NCI-H226 (cell line): ENCODE data around the gene PHKB.
"Not testable (repeated sequence)": the region's sequence is repeated elsewhere in the genome, so short reads cannot be mapped to it uniquely, and the experiment has no call there.

ENCODE experiments used
- DNase-seq: peaks from one replicate; pipeline ENCODE4 v3.0.0-alpha.2; 2015

PHKB gene

DNA sequence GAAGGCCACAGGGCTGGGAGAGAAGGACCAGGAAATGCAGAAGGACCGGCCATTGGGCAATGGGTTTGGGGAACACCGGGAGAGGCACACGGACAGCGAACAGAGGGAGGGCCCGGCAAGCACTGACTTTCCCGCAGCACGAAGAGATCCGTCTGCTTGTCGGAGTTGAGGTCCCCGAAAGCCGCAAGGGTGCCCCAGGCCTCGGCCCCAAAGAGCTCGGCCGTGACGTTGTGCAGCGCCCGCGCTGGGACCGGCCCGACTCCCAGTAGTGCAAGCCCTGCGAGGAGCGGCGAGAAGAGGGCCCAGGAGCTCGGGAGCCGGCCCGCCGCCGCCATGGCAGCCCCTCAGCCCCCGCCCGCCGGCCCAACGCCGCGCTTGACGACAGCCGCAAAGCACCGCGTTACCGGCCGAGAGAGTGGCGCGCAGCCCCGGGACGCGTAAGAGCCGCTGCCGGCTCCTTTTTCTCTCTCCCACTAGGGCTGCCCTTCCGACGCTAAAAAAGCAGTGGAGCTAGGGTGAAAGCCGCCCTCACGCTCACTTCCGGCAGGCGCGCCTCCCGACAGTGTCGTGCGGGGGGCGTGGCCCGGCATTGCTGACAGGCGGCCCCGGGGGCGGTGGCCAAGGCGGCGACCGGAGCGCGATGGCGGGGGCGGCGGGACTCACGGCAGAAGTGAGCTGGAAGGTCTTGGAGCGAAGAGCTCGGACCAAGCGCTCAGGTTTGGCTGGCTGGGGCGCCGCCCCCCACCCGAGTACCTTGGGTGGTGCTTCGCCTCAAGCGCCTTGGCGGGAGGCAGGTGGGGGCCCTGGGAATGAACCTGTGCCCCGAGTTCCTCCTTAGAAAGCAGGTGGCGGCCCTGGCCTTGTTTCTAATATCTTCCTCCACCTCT is at the start of gene PHKB, which contains the start of gene ITFG1:
Gene PHKB (plus strand): TSS at position 621 of the 887 bp plus-strand sequence. CDS start 20 bp downstream, at position 641.
Gene ITFG1 (minus strand): TSS at position 353 of the 887 bp plus-strand sequence. CDS start 18 bp downstream, at position 335.
- peak; percentile 95 for DNase-seq

DNA sequence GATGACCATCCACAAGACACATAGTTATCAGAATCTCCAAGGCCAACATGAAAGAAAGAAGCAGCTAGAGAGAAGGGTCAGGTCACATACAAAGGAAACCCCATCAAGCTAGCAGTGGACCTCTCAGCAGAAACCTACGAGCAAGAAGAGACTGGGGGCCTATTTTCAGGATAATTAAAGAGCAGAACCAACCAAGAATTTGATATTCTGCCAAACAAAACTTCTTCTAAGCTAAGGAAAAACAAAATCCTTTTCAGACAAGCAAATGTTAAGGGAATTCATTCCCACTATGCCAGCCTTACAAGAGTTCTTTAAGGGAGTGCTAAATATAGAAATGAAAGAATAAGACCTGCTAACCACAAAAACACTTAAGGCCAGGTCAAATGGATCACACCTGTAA is 48.1 kb upstream of the PHKB start:
- DNase-seq = no peak

DNA sequence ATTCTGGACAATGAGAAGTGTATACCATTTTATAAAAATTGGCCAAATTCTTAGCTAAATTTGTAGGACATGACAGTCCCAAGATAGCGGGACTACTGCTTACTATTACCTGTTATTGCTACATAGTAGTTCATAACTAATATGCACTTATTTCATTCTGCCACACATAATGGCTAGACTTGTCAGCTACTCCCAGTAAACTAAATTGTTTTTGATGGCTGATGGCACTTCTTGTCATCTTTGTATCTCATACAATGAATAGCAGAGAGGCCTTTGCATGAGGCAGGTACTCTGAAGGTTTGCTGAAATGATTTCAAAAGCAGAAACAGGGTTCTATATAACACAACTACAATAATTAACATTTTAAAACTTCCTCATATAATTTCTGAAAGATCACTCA is 44.3 kb upstream of the PHKB start:
- no peak for DNase-seq

DNA sequence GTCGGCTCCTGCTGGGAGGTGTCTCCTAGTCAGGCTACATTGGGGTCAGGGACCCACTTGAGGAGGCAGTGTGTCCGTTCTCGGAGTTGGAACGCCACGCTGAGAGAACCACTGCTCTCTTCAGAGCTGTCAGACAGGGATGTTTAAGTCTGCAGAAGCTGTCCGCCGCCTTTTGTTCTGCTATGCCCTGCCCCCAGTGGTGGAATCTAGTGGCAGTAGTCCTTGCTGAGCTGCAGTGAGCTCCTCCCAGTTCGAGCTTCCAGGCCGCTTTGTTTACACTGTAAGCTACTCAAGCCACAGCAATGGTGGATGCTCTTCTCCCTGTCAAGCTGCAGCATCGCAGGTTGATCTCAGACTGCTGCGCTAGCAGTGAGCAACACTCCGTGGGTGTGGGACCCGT is 36.3 kb upstream of the PHKB start:
- no peak for DNase-seq

DNA sequence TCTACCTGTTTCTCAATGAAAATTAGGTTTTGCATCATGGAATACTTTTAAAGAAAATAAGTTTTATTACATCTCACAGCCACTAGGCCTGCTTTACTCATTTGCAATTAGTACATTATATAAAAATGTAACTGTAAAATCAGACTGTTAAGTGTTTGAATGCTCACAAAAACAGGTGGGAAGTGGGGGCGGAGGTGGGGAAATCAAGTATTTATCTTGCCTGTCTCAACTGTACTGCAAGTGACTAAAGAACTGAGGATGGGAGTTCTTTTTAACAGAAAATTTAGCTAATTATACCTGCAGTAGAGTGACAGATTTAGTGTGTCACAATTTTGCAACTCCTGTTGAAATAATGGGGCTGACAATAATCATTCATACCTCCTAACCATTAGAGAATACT is 34.3 kb upstream of the PHKB start:
- no peak for DNase-seq

DNA sequence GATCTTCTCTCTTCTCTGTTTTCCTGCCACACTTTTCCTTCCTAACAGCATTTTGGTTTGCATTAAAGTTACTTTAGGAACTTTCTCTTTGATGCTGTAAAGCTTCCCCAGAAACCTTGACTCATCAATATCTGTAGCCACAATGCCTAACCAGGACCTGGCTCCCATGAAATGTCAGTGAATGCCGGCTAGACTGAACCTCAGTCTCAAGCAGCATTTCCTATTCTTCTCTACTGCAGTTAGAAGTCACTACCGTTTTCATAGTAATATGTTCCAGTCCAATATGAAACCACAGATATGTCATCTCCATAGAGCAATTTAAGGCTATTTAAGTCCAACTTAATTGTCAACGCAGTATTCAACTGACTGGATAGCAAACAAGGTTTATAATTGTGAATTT is 29.2 kb upstream of the PHKB start:
- DNase-seq = no peak

DNA sequence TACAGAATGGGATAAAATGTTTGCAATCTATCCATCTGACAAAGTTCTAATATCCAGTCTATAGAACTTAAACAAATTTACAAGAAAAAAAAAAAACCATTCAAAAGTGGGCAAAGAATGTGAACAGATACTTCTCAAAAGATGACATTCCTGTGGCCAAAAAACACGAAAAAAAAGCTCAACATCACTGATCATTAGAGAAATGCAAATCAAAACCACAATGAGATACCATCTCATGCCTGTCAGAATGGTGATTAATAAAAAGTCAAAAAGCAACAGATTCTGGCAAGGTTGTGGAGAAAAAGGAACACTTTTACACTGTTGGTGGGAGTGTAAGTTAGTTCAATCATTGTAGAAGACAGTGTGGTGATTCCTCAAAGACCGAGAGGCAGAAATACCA is 26.9 kb upstream of the PHKB start:
- DNase-seq = not testable (repeated sequence)

DNA sequence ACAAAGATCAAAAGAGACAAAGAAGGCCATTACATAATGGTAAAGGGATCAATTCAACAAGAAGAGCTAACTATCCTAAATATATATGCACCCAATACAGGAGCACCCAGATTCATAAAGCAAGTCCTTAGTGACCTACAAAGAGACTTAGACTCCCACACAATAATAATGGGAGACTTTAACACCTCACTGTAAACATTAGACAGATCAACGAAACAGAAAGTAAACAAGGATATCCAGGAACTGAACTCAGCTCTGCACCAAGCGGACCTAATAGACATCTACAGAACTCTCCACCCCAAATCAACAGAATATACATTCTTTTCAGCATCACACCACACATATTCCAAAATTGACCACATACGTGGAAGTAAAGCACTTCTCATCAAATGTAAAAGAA is 21.1 kb upstream of the PHKB start:
- not testable (repeated sequence) for DNase-seq

DNA sequence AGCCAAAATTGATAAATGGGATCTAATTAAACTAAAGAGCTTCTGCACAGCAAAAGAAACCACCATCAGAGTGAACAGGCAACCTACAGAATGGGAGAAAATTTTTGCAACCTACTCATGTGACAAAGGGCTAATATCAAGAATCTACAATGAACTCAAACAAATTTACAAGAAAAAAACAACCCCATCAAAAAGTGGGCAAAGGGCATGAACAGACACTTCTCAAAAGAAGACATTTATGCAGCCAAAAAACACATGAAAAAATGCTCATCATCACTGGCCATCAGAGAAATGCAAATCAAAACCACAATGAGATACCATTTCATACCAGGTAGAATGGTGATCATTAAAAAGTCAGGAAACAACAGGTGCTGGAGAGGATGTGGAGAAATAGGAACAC is 18.2 kb upstream of the PHKB start:
- not testable (repeated sequence) for DNase-seq

DNA sequence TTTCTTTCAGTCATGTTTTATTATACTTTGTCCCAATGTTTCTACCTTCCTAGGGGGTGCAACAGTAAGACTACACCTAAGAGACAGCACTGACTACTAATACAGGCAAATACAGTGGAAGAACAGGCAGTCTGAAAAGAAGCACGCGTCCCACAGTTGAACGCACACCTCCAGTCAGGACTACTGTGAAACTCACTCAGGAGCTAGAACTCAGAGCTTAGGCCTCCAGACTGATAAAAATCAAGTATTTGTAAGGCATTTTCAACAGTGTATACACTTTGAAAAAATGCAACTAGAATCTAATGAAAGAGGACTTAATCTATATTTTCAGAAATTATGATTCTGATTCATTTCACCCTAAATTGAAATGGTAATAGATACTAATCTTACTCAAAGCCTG is 14.7 kb upstream of the PHKB start:
- DNase-seq = no peak

DNA sequence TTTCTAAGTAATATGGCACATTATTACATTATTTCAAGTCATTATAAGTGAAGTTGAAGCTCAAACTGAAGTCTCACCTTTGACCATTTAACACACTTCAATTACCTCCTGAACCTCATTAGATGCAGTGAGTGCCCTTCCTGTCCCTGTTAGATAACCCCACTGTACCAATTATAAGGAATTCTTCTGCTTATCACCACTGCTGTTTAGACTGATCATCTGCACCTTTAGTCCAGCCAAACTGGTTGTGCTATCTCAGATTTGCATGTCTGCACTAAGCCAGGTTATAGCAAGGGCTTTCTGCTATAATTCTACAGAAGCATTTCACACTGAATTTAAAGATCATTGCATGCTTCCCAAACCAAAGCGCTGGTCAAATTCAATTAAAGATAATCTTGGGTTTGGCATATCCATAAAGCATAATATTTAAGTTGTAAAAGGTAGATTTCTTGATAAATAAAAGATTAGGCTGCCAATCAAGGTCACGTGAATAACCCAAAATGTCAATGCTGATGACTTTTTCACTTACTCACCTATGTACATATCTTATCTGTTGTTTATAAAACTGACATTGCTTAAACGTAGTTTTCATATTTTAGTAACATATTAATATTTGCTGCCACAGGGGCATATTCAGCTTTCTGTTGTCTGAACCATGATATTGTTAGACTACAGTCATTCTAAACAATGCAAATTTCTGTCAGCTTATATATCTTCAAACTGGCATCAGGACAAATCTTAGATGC is 12.1 kb upstream of the PHKB start:
- DNase-seq = no peak

DNA sequence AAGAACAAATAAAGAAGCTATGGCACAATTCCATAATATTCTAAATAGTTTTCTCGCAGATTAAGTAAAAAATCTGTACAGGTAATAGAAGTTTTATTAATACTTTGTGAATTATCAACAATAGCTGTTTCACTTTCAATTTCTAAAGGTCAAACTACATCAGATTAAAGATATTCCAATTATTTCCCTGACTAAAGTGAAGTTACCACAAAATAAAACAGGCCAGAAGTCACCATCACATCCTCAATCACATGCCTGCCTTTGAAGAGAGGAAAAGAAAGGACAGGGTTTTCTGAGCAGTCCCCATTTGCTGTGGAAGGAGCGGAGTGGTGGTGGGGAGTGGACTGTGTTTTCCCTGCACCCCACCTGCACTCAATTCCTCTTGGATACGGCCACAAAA is 11.3 kb upstream of the PHKB start:
- no peak for DNase-seq

DNA sequence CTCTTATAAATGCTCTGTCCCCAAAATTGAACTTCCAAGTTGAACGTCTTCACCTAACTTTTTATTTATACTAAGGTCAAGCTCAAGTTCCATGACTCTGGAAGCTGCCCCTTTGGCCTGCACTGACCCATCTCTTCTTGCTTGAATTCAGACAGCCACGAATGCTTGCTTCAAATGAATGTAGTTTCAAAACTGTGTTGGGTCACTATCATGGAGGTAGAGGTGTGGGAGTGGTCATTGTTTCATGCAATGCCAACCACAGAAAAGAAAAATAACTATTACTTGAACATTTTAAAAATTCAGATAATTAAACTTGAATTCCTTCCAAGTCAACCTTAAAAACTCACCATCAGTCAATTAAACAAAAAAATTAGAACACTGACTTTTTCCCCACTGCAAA is 2.8 kb upstream of the PHKB start:
- no peak for DNase-seq

DNA sequence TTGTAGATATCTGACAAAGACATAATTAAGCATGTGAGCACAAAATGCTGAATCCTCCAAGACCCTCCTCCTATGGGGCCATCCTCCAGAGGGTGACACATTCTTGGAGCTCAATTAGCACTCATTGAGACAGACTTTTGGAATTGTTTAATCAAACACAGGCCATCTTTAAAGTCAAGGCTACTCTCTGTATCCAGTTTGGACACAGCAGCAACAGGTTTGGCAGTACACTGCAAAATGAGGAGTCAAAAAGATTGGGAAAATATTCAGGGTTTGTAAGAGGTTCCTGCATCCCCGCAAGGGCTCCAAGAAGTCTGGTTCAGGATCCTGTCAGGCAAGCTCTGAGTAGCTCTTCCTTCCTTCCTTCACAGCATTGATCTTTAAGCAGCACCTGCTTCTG is 1.5 kb upstream of the PHKB start:
- DNase-seq = no peak

DNA sequence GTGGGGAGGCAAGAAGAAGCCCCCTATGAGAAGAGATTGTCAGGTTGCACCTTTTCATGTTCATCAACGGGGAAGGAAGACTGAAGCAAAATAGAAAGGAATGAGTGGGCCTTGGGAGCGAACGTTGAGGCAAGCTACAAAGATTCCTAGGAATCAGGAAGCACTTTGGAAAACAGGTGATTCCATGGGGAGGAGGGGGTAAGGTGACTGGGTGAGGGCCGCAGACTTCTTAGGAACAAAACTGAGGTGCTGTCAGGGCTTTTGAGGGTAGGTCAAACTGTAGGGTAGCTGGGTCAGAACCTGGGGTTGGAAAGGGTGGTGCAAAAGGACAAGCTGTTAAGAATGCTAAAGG is 796 bp upstream of the PHKB start:
- DNase-seq = no peak

DNA sequence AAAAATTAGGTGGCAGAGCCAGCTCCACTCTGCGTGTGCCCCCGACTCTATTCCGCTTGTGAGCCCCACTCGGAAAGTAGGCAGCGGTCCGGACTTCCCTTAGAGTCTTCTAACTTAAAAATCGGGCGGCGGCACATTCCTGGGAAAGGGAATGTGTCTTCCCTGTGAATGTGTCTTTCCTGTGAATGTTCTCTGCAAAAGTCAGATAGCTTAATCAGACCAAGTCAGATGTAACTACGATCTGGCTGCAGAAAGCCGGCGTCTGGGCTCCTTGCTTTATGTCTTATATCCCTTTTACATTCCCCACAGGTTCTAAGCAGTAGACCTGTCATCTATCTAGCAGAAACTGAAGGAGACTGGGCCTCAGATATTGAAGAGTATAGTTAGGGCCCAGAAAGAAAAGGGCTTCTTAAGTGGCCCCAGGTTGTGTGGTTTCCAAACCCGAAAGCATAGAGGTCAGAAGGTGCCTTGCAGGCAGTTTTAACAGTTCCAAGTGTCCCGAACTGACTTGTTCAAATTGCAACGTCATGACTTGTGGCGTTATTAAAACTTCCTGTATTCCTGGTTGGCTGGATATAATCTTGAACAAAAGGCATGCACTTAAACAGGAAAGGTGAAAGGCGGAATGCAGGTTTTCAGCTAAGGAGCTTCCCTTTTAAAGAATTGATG is 601 bp downstream of the PHKB start:
- peak; percentile 15 for DNase-seq

DNA sequence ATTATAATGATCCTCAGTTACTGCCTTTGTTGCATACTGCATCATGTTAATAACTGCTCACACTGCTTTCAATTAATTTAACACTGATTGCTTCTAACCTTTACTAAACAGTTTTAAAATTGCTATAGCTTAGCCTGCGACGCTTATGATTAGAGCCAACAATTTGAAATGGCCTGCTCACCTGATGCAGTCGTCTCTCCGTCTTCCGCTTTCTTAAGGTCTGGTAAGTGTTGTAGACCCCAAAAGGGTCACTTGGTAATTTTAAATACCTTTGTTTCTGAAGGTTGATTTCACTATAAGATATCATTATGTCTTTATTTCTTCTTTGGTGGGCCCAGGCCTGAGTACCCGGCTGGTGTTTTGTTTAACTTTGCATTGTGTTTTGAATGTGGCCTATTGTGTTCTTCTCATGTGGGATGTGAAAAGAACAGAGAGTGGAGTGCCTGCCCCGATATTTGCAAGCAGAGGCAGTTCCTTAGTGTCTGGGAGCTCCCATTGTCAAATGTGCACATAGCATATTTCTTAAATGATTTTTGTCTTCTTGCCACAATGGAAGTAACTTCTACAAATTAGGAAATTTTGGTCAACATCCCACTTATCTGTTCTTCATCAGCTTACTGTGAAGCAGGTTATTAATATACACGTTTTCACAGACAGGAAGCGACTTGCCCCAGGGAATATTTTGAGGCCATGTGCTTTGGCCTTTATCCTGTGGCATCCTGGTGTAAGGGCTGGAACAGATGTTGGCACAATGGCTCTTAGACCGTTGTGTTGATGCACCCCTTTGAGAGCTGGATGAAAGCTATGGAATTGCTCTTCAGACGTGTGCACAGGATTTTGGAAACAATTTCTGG is 2.9 kb downstream of the PHKB start:
- DNase-seq = no peak

DNA sequence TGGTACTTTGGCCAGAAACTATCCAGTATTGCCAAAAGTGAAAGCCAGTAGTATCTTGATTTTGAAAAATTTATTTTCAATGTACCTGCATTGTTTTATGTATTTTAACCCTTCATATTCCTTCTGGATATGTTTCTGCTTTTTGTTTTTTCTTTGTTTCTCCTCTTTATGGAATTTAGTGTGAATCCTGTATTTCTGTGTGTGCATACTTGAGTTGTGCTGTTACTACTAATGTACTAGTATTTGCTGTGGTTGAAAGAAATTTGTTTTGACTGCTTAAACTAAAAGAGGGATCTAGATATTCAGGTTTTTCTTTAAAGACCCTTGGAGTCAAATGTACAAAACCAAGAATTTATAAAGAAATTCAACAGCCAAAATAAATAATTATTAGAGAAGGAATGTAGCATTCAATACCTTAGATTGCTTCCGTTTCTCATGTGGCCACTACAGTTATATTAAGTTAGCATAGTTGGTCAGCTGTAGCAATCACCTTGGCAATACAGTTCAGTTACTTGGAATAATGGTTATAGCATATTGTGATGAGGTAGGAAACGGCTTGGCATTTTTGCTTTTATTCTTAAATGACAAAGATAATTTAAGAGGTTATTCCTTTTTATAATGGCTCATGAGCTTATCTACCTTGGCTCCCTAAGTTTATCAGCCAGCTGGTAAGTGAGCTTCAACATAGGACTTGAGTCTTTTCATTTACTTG is 4.9 kb downstream of the PHKB start:
- DNase-seq = no peak

DNA sequence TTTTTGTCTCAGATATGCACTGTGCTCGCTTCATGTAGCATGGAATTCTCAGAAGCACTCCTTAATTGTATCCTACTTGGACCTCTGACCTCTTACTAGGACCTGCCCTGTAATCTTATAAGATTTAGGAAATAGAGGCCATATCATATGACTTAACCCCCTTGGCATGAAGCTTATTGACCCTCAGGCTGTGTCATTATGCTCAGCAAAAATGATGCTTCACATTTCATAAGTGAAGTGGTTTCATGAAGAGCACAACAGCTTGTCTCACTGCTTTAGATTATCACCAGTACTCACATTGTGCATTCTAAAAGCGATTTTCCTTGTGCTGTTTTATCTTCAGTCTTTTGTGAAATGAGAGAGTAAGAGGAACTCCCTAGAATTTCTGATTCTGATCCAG is 6.4 kb downstream of the PHKB start:
- DNase-seq = no peak

DNA sequence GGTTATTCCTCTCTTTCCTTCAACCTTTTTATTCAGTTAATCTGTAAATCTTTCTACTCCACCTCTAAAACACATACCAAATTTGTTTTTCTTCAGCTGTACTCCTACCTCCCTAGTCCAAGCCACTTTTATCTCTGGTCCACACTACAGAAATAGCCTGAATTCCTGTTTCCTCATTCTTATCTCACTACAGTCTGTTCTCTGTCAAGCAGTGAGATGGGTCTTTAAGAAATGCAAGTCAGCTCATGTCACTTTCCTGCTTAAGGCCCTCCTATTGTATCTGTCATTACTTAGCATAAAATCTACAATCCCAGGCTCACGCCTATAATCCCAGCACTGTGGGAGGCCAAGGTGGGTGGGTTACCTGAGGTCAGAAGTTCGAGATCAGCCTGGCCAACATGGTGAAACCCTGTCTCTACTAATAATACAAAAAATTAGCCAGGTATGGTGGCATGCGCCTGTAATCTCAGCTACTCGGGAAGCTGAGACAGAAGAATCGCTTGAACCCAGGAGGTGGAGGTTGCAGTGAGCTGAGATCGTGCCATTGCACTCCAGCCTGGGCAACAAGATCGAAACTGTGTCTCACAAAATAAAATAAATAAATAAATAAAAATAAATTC is 7.0 kb downstream of the PHKB start:
- not testable (repeated sequence) for DNase-seq

DNA sequence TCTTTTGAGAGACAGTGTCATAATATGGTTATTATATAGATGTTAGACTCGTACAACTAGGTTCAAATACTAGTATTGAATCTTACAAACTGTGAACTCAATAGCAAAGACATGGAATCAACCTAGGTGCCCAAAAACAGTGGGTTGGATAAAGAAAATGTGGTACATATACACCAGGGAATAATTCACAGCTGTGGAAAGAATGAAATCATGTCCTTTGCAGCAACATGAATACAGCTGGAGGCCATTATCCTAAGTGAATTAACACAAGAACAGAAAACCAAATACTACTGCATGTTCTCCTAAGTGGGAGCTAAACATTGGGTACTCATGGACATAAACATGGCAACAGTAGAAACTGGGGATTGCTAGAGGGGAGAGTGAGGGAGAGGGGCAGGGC is 8.1 kb downstream of the PHKB start:
- DNase-seq = no peak

DNA sequence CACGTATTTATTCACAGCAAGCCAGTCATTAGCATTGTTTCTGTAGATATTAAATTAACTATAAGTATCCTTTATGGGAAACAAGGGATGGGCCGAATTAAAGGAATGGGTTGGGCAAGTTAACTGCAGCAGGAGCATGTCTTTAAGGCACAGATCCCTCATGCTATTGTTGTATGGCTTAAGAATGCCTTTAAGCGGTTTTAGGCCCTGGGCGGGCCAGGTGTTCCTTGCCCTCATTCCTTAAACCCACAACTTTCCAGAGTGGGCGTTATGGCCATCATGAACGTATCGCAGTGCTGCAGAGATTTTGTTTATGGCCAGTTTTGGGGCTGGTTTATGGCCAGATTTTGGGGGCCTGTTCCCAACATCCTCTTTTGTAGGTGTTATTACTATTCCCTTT is 9.1 kb downstream of the PHKB start:
- DNase-seq = no peak
